GM23248 (cell line): ENCODE results near the gene URGCP. TPM values are rescaled to one million over a fixed set of nuclear protein-coding genes. Genes with fewer than 3 reads are reported as not detected.
A peak's percentile ranks its signal among the peaks of the same experiment; 100 is the strongest.

Experiments
- DNase-seq: peaks from one replicate; pipeline ENCODE4 v3.0.0-alpha.2; 2015
- H2AFZ ChIP-seq: fragments of 200-600 bp; sonication (generic); 2 replicates; pipeline ENCODE4 v1.6.1; 2016; ENCODE audit warnings: antibody characterized with exemption
- H3F3A ChIP-seq: fragments of 200-600 bp; sonication (generic); 2 replicates; pipeline ENCODE4 v1.6.1; 2016; ENCODE audit warnings: mild to moderate bottlenecking, antibody characterized with exemption, mixed run types; ENCODE audit not compliant: insufficient read depth
- H3K27ac ChIP-seq: fragments of 200-600 bp; sonication (generic); 2 replicates; pipeline ENCODE4 v1.5.1; 2016; ENCODE audit warnings: mild to moderate bottlenecking
- H3K27me3 ChIP-seq: fragments of 200-600 bp; sonication (generic); replicated peaks from 2 replicates; pipeline ENCODE4 v1.6.1; 2016; ENCODE audit warnings: mild to moderate bottlenecking; ENCODE audit not compliant: insufficient read depth
- H3K36me3 ChIP-seq: fragments of 200-600 bp; sonication (generic); 2 replicates; pipeline ENCODE4 v1.6.1; 2016; ENCODE audit warnings: low read depth, mild to moderate bottlenecking
- H3K4me1 ChIP-seq: fragments of 200-600 bp; sonication (generic); 2 replicates; pipeline ENCODE4 v1.6.1; 2016; ENCODE audit warnings: mild to moderate bottlenecking; ENCODE audit not compliant: insufficient read depth
- H3K4me2 ChIP-seq: fragments of 200-600 bp; sonication (generic); one replicate; pipeline ENCODE4 v1.6.1; 2016; ENCODE audit warnings: mild to moderate bottlenecking; ENCODE audit not compliant: unreplicated experiment
- H3K4me3 ChIP-seq: fragments of 200-600 bp; sonication (generic); 2 replicates; pipeline ENCODE4 v1.5.1; 2016; ENCODE audit warnings: mild to moderate bottlenecking
- H3K79me2 ChIP-seq: fragments of 200-600 bp; sonication (generic); 2 replicates; pipeline ENCODE4 v1.6.1; 2016; ENCODE audit warnings: mild to moderate bottlenecking; ENCODE audit not compliant: insufficient read depth
- H3K9ac ChIP-seq: fragments of 200-600 bp; sonication (generic); 2 replicates; pipeline ENCODE4 v1.6.1; 2016; ENCODE audit warnings: mild to moderate bottlenecking
- H3K9me2 ChIP-seq: fragments of 200-600 bp; sonication (generic); 2 replicates; pipeline ENCODE4 v1.6.1; 2016; ENCODE audit warnings: mixed run types, mild to moderate bottlenecking, moderate library complexity; ENCODE audit not compliant: insufficient read depth
- H3K9me3 ChIP-seq: fragments of 200-600 bp; sonication (generic); one replicate; pipeline ENCODE4 v1.6.1; 2017; ENCODE audit warnings: low read depth
- H4K20me1 ChIP-seq: fragments of 200-600 bp; sonication (generic); 2 replicates; pipeline ENCODE4 v1.6.0; 2016; ENCODE audit not compliant: insufficient read depth
- EZH2 ChIP-seq: fragments of 200-600 bp; sonication (generic); IDR thresholded peaks from 2 replicates; pipeline ENCODE4 v1.6.1; 2018; ENCODE audit warnings: antibody characterized with exemption, mild to moderate bottlenecking; ENCODE audit not compliant: insufficient read depth, poor library complexity, severe bottlenecking
- EZH2phosphoT487 ChIP-seq: fragments of 200-600 bp; sonication (generic); IDR thresholded peaks from 2 replicates; pipeline ENCODE4 v1.6.1; 2018; ENCODE audit warnings: antibody characterized with exemption, moderate library complexity, mild to moderate bottlenecking, low read depth; ENCODE audit not compliant: insufficient read depth
- WGBS, 2 experiments: methylation state at CpG; one replicate each; pipeline ENCODE4 v1.1.6; 2015 to 2017; ENCODE audit warnings: low lambda C conversion rate in 2 of 2, low coverage in 1 of 2; ENCODE audit errors: missing lambda C conversion rate in 2 of 2; 5-methylcytosine and 5-hydroxymethylcytosine counted together
- in situ Hi-C: fragments of 300-500 bp; cut with MboI; formaldehyde crosslinking; loops from 2 replicates; pipeline ENCODE4 v1.15.0; 2020
- polyA plus RNA-seq: library from polyadenylated mRNA; unstranded; fragments of >200 nt; fragmentation: Nextera tagmentation; extraction: Ambion mirVana; gene quantifications from 2 replicates; pipeline ENCODE4 v1.2.1, GENCODE V29; 2016
- total RNA-seq: library from RNA; depleted of rRNA; stranded (reverse); fragments of >200 nt; shearing (Covaris generic); gene quantifications from 2 replicates; pipeline ENCODE4 v1.2.3, GENCODE V29; 2014

Gene URGCP
- total and polyA plus RNA-seq, 2 experiments from 2014 or later, result 26.5 to 29.6 TPM

DNA sequence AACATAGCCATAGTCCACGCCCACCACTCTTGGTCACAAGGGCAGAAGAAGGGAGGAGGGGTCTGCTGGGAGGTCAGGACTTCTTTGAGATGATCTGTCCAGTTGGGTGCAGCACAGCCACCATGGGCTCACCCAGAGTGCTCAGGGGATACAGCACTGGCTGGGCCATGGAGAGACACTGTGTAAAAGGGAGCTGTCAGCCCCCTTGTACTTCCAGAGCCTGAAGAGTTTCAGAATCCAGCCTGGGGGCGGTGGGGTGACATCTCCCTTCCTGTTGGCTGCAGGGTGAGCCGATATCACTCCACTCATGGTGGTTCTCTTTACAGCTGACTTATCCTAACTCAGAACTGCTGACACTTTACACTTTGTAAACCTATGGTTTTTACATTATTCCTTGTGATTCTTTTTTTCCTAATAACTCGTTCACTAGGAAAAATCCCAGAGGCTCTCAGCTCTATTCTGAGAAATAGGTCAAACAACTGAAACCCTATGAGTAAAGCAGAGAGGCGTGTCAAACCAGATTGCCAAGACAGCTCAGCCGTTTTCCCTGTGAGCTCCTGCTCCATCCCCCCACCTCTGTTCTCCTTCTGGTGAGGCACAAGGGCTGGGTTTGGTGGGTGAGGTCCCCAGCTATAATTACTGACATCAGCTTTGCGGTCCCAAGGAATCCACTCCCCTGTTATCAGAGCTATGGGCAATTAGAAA, 33.8 kb downstream of the URGCP start:
- in situ Hi-C loops, result no loop called here
- H3K27ac ChIP-seq, result peak overlapping the region; percentile 100
- H3K9ac ChIP-seq, result peak overlapping the region; percentile 90
- H3K27me3 ChIP-seq, result no peaks in the 10 kb centered on the region
- no peaks in the 10 kb centered on the region; the same call in none of the 2 replicates for H3K36me3 ChIP-seq
- TF ChIP-seq EZH2phosphoT487 (no peak), EZH2 (no peak)
- WGBS, 2 experiments, result 11 to 15% methylated on average over 7 of the region's 7 CpGs
- H3K9me3 ChIP-seq, result no peaks in the 10 kb centered on the region
- no peaks in the 10 kb centered on the region for H3K9me2 ChIP-seq
- peaks cover 51% of the 10 kb centered on the region for H3K4me1 ChIP-seq
- H4K20me1 ChIP-seq, result no peaks in the 10 kb centered on the region
- H3F3A ChIP-seq, result peaks cover 57% of the 10 kb centered on the region
- peak overlapping the region; percentile 46 for H3K4me3 ChIP-seq
- peaks cover 36% of the 10 kb centered on the region for H3K79me2 ChIP-seq
- DNase-seq, result peak; percentile 98
- H3K4me2 ChIP-seq, result peak overlapping the region; percentile 59
- 0 out of 2 replicates have a peak overlapping the region, but pooled peaks have one; percentile 4 for H2AFZ ChIP-seq

GRCh38 chr7:43871064-43871463, 35.3 kb downstream of the URGCP start:
- H3F3A ChIP-seq, result peaks cover 57% of the 10 kb centered on the region
- H3K4me3 ChIP-seq, result no peak overlapping the region
- peak overlapping the region; percentile 100 for H3K27ac ChIP-seq
- no peaks in the 10 kb centered on the region for H3K9me2 ChIP-seq
- DNase-seq, result no peak
- H4K20me1 ChIP-seq, result no peaks in the 10 kb centered on the region
- no peaks in the 10 kb centered on the region for H3K27me3 ChIP-seq
- TF ChIP-seq EZH2phosphoT487, result no peak
- no peak for TF ChIP-seq EZH2
- no peak overlapping the region for H2AFZ ChIP-seq
- H3K4me1 ChIP-seq, result peaks cover 51% of the 10 kb centered on the region
- 79 to 82% methylated on average over 3 of the region's 3 CpGs for WGBS, 2 experiments
- H3K9me3 ChIP-seq, result no peaks in the 10 kb centered on the region
- 0 out of 2 replicates have a peak overlapping the region, but pooled peaks have one; percentile 98 for H3K9ac ChIP-seq
- no peak overlapping the region for H3K4me2 ChIP-seq
- in situ Hi-C loops, result no loop called here
- H3K36me3 ChIP-seq, result no peaks in the 10 kb centered on the region; the same call in none of the 2 replicates
- H3K79me2 ChIP-seq, result peaks cover 23% of the 10 kb centered on the region

DNA sequence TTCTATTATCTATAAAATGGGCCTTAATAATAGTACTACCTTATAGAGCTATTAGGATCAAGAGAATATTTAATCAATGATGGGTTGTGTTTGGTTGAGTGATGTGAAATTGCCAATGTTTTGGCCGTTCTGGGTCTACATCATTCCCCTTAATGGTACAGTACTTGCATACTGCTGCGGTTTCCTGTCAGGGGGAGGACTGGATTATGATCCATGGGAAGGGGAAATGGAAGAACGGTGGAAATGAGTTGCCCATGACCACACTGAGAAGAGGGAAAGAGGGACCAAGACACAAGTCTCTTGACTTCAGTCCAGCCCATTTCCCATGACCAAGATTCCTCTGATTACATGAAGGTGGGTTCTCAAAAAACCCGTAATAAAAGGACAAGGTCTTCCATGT, 36.1 kb downstream of the URGCP start:
- Histone ChIP-seq H4K20me1 (no peaks in the 10 kb centered on the region), H3K4me2 (peak overlapping the region; percentile 98), H3K79me2 (peaks cover 16% of the 10 kb centered on the region), H3K4me1 (peaks cover 51% of the 10 kb centered on the region), H3K9ac (peak overlapping the region; percentile 98), H3K9me2 (no peaks in the 10 kb centered on the region), H3K27ac (peak overlapping the region; percentile 100), H3F3A (peaks cover 57% of the 10 kb centered on the region), H3K4me3 (peak overlapping the region; percentile 85), H3K9me3 (no peaks in the 10 kb centered on the region), H3K36me3 (no peaks in the 10 kb centered on the region; the same call in none of the 2 replicates), H3K27me3 (no peaks in the 10 kb centered on the region), H2AFZ (peak overlapping the region; percentile 57; the same call in 1 of the 2 replicates)
- DNase-seq, result no peak
- 86 to 90% methylated on average over 4 of the region's 4 CpGs for WGBS, 2 experiments
- in situ Hi-C loops, result no loop called here
- no peak for TF ChIP-seq EZH2
- no peak for TF ChIP-seq EZH2phosphoT487

- H3F3A ChIP-seq, result peaks cover 56% of the 10 kb centered on the region
- no peaks in the 10 kb centered on the region for H3K9me2 ChIP-seq
- no peaks in the 10 kb centered on the region for H3K9me3 ChIP-seq
- peak; percentile 96 for DNase-seq
- H3K4me2 ChIP-seq, result peak overlapping the region; percentile 98
- peak overlapping the region; percentile 100 for H3K27ac ChIP-seq
- H3K79me2 ChIP-seq, result peaks cover 15% of the 10 kb centered on the region
- no peaks in the 10 kb centered on the region for H4K20me1 ChIP-seq
- H3K27me3 ChIP-seq, result no peaks in the 10 kb centered on the region
- no peaks in the 10 kb centered on the region; the same call in none of the 2 replicates for H3K36me3 ChIP-seq
- H3K4me3 ChIP-seq, result peak overlapping the region; percentile 85
- WGBS, 2 experiments, result 1% methylated on average over 13 of the region's 13 CpGs
- peak overlapping the region; percentile 98 for H3K9ac ChIP-seq
- H2AFZ ChIP-seq, result peak overlapping the region; percentile 57
- in situ Hi-C loops, result no loop called here
- no peak for TF ChIP-seq EZH2phosphoT487
- no peak for TF ChIP-seq EZH2
- peaks cover 51% of the 10 kb centered on the region for H3K4me1 ChIP-seq
Observed at GRCh38 chr7:43869867-43870240, 36.5 kb downstream of the URGCP start.
